Kidney (tissue), 14 donors: ENCODE measurements around the gene EVI5L. TPM values are rescaled to one million over a fixed set of nuclear protein-coding genes. Genes with fewer than 3 reads are reported as not detected.

Experiments used
- DNase-seq, 5 donors: peaks; one replicate each; pipeline ENCODE4 v3.0.0-alpha.2; 2013 to 2020
- FAIRE-seq: peaks from 2 replicates; lab custom pipeline; 2012; peaks lifted over from hg19 to GRCh38; lab: Jason Lieb, UNC
- H3K27ac ChIP-seq, 2 donors: one replicate each; pipeline ENCODE4 v1.7.0; 2013; ENCODE audit warnings: low read depth in 2 of 2, low read length in 2 of 2, inconsistent platforms in 1 of 2
- H3K27me3 ChIP-seq: one replicate; pipeline ENCODE4 v1.7.1; 2013; ENCODE audit warnings: low read length, inconsistent platforms; ENCODE audit not compliant: control insufficient read depth, insufficient read depth
- H3K36me3 ChIP-seq, 3 donors: one replicate each; pipeline versions ENCODE4 v1.7.0 to v1.7.1; 2013; ENCODE audit warnings: low read length in 3 of 3, control low read depth in 1 of 3, inconsistent platforms in 1 of 3; ENCODE audit not compliant: insufficient read depth in 3 of 3, control insufficient read depth in 2 of 3
- H3K4me1 ChIP-seq, 3 donors: one replicate each; pipeline versions ENCODE4 v1.7.0 to v1.7.1; 2013; ENCODE audit warnings: low read length in 3 of 3, inconsistent platforms in 1 of 3, low read depth in 1 of 3; ENCODE audit not compliant: control insufficient read depth in 2 of 3, insufficient read depth in 2 of 3
- H3K4me3 ChIP-seq, 3 donors: one replicate each; pipeline versions ENCODE4 v1.7.0 to v1.8.1; 2013; ENCODE audit warnings: low read length in 3 of 3, control low read depth in 1 of 3, inconsistent platforms in 1 of 3
- H3K9ac ChIP-seq, 3 donors: one replicate each; pipeline versions ENCODE4 v1.7.0 to v1.7.1; 2013; ENCODE audit warnings: low read length in 3 of 3, control low read depth in 1 of 3, inconsistent platforms in 1 of 3
- H3K9me3 ChIP-seq, 3 donors: one replicate each; pipeline versions ENCODE4 v1.7.0 to v1.7.1; 2013; ENCODE audit warnings: low read length in 3 of 3, control low read depth in 1 of 3, inconsistent platforms in 1 of 3; ENCODE audit not compliant: control insufficient read depth in 2 of 3, insufficient read depth in 1 of 3
- intact Hi-C: fragments of 100-400 bp; cut with DNase I; formaldehyde crosslinking; loops from one replicate; pipeline ENCODE4 v1.11.1; 2022
- polyA plus RNA-seq: library from polyadenylated mRNA; stranded (reverse); fragments of 350-450 nt; fragmentation: Illumina TruSeq; extraction: RNeasy Lipid Tissue Mini Kit (QIAGEN cat#74804); gene quantifications from one replicate; pipeline ENCODE4 v1.2.3, GENCODE V29; 2014; ENCODE audit warnings: low read depth, low replicate concordance; ENCODE audit not compliant: insufficient read depth
- total RNA-seq: library from RNA; stranded (reverse); fragmentation: NEBNext Ultra II Directional; extraction: Animal tissue kit (Norgen Biotek cat#: 25700); gene quantifications from one replicate; pipeline ENCODE4 v1.2.1, GENCODE V29; 2021
- TF ChIP-seq, protein P1 (sequence below): IDR thresholded peaks from 3 replicates; pipeline ENCODE4 v1.5.1; 2012; ENCODE audit warnings: mild to moderate bottlenecking, moderate library complexity, borderline replicate concordance; ENCODE audit not compliant: insufficient read depth; ENCODE audit errors: extremely low read depth
- donor health status: control.
- donor health status: control.
- donor health status: control.
- donor health status: control.
- donor health status: control.
- donor health status: DM: yes; HTN: yes; CAD: no.
- donor health status: Normal renal cell carcinoma (clear cell type).

Gene EVI5L
- total and polyA plus RNA-seq, 2 donors from 2014 or later, result 14.5 to 15.9 TPM

GRCh38 chr19:7830823-7831222 is 805 bp downstream of the EVI5L start:
- no peaks in the 10 kb centered on the region for H3K36me3 ChIP-seq
- H3K9me3 ChIP-seq, result no peaks in the 10 kb centered on the region
- H3K27ac ChIP-seq, result no peak overlapping the region
- peaks cover 0 to 23% (median 4%) of the 10 kb centered on the region in 3 donors for H3K4me1 ChIP-seq
- intact Hi-C loops, result no loop called here
- peak overlapping the region; percentile 3 to 41 (median 10) for H3K4me3 ChIP-seq
- H3K9ac ChIP-seq, result no peak overlapping the region
- H3K27me3 ChIP-seq, result no peaks in the 10 kb centered on the region
- DNase-seq, result no peak
- TF ChIP-seq, protein P1, sequence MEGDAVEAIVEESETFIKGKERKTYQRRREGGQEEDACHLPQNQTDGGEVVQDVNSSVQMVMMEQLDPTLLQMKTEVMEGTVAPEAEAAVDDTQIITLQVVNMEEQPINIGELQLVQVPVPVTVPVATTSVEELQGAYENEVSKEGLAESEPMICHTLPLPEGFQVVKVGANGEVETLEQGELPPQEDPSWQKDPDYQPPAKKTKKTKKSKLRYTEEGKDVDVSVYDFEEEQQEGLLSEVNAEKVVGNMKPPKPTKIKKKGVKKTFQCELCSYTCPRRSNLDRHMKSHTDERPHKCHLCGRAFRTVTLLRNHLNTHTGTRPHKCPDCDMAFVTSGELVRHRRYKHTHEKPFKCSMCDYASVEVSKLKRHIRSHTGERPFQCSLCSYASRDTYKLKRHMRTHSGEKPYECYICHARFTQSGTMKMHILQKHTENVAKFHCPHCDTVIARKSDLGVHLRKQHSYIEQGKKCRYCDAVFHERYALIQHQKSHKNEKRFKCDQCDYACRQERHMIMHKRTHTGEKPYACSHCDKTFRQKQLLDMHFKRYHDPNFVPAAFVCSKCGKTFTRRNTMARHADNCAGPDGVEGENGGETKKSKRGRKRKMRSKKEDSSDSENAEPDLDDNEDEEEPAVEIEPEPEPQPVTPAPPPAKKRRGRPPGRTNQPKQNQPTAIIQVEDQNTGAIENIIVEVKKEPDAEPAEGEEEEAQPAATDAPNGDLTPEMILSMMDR, result no peak
- no peak for FAIRE-seq

GRCh38 chr19:7831452-7831851 is 1.4 kb downstream of the EVI5L start:
- H3K4me1 ChIP-seq, result peaks cover 0 to 23% (median 4%) of the 10 kb centered on the region in 3 donors
- DNase-seq (peak in 3 of 5 donors; percentile 32 to 65 (median 49)), FAIRE-seq (no peak)
- H3K36me3 ChIP-seq, result no peaks in the 10 kb centered on the region
- no peak overlapping the region for H3K27ac ChIP-seq
- TF ChIP-seq, protein P1, result no peak
- no peaks in the 10 kb centered on the region for H3K27me3 ChIP-seq
- H3K9me3 ChIP-seq, result no peaks in the 10 kb centered on the region
- intact Hi-C loops, result no loop called here
- no peak overlapping the region for H3K9ac ChIP-seq
- H3K4me3 ChIP-seq, result peak overlapping the region in 1 of 3 donors; percentile 41

DNA sequence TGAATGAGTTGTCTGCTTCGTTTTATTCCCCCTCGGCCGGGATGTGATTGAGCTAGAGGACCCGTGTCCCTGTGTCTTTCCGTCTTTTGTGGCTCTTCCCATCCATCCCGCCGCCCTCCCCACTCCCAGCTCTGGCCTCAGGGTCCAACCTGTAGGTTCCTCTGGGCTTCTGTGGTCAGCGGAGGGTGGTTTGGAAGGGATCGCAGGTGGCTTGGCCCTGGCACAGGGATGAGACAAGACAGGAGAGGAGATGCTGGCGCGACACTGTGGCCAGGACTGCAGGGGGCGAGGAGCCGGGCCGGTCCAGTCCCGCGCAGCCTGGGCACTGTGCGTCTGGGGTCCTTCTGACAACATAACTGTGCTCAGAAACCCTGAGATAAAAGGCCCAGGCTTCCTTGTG is 2.0 kb downstream of the EVI5L start:
- H3K9me3 ChIP-seq, result no peaks in the 10 kb centered on the region
- H3K27ac ChIP-seq, result no peak overlapping the region
- H3K4me1 ChIP-seq, result peaks cover 0 to 23% (median 4%) of the 10 kb centered on the region in 3 donors
- no peaks in the 10 kb centered on the region for H3K36me3 ChIP-seq
- DNase-seq (peak in 1 of 5 donors; percentile 74), FAIRE-seq (no peak)
- H3K4me3 ChIP-seq, result no peak overlapping the region
- intact Hi-C loops, result no loop called here
- TF ChIP-seq, protein P1, result no peak
- H3K27me3 ChIP-seq, result no peaks in the 10 kb centered on the region
- no peak overlapping the region for H3K9ac ChIP-seq

DNA sequence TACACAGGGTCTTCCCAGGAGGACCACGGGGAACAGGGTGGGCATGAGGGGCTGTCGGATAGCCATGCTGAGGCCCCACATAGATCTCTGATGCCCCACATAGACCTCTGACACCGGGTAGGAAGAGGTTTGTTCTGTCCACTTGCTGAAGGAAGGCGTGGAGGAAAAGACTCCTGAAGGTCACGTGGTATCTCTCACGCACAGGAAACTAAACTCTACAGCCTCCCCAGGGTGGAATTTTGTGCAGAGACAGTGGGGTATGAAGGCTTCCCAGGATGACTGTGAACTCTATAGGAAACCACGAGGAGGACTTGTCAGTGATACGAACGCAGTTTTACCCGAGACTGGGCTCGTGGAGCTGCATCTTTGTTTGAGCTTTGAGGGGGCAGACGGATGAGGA is 2.8 kb downstream of the EVI5L start:
- Histone ChIP-seq H3K4me1 (peaks cover 0 to 23% (median 4%) of the 10 kb centered on the region in 3 donors), H3K27me3 (no peaks in the 10 kb centered on the region), H3K4me3 (no peak overlapping the region), H3K36me3 (no peaks in the 10 kb centered on the region), H3K9me3 (no peaks in the 10 kb centered on the region), H3K9ac (no peak overlapping the region), H3K27ac (no peak overlapping the region)
- TF ChIP-seq, protein P1, result no peak
- DNase-seq (no peak), FAIRE-seq (no peak)
- intact Hi-C loops, result no loop called here
